Neural progenitor cell (in vitro differentiated cells): ENCODE results near the gene GOLGA3. TPM values are rescaled to one million over a fixed set of nuclear protein-coding genes. Genes with fewer than 3 reads are reported as not detected.

Experiments used
- DNase-seq: peaks from one replicate; pipeline ENCODE4 v3.0.0-alpha.2; 2016; ENCODE audit warnings: low spot score
- H2AFZ ChIP-seq: fragments of 200-600 bp; sonication (generic); replicated peaks from 2 replicates; pipeline ENCODE4 v1.6.1; 2016; ENCODE audit warnings: antibody characterized with exemption
- H3F3A ChIP-seq: fragments of 200-600 bp; sonication (generic); 2 replicates; pipeline ENCODE4 v1.6.1; 2016; ENCODE audit warnings: antibody characterized with exemption, low read depth
- H3K27ac ChIP-seq: fragments of 200-600 bp; sonication (generic); 2 replicates; pipeline ENCODE4 v1.5.1; 2016; ENCODE audit warnings: mild to moderate bottlenecking
- H3K27me3 ChIP-seq: fragments of 200-600 bp; sonication (generic); 2 replicates; pipeline ENCODE4 v1.6.1; 2016; ENCODE audit warnings: mild to moderate bottlenecking, moderate library complexity
- H3K36me3 ChIP-seq: fragments of 200-600 bp; sonication (generic); 2 replicates; pipeline ENCODE4 v1.5.1; 2016
- H3K4me1 ChIP-seq: fragments of 200-600 bp; sonication (generic); 2 replicates; pipeline ENCODE4 v1.6.1; 2016; ENCODE audit warnings: mixed run types
- H3K4me2 ChIP-seq: fragments of 200-600 bp; sonication (generic); 2 replicates; pipeline ENCODE4 v1.6.1; 2016
- H3K4me3 ChIP-seq: fragments of 200-600 bp; sonication (generic); 2 replicates; pipeline ENCODE4 v1.5.1; 2016
- H3K79me2 ChIP-seq: fragments of 200-600 bp; sonication (generic); 2 replicates; pipeline ENCODE4 v1.6.1; 2016; ENCODE audit warnings: low read depth
- H3K9ac ChIP-seq: fragments of 200-600 bp; sonication (generic); 2 replicates; pipeline ENCODE4 v1.6.1; 2016
- H3K9me3 ChIP-seq: fragments of 200-600 bp; sonication (generic); 2 replicates; pipeline ENCODE4 v1.5.1; 2016; ENCODE audit warnings: low read depth
- H4K20me1 ChIP-seq: fragments of 200-600 bp; sonication (generic); 2 replicates; pipeline ENCODE4 v1.6.1; 2016; ENCODE audit warnings: low read depth
- H3K27ac Mint-ChIP-seq: 3 replicates; pipeline ENCODE4 v1.8.0; 2021; ENCODE audit warnings: mixed read lengths
- H3K27me3 Mint-ChIP-seq: 2 replicates; pipeline ENCODE4 v1.8.0; 2022; ENCODE audit warnings: low read depth, mild to moderate bottlenecking, inconsistent platforms, moderate library complexity, mixed read lengths; ENCODE audit not compliant: insufficient read depth
- H3K36me3 Mint-ChIP-seq: 3 replicates; pipeline ENCODE4 v1.8.0; 2021; ENCODE audit warnings: mixed read lengths
- H3K4me1 Mint-ChIP-seq: 3 replicates; pipeline ENCODE4 v1.8.0; 2021; ENCODE audit warnings: mixed read lengths
- H3K4me3 Mint-ChIP-seq: 3 replicates; pipeline ENCODE4 v1.8.0; 2021; ENCODE audit warnings: mild to moderate bottlenecking, moderate library complexity, mixed read lengths
- H3K9me3 Mint-ChIP-seq: 3 replicates; pipeline ENCODE4 v1.8.0; 2020; ENCODE audit warnings: mixed read lengths
- EZH2 ChIP-seq: fragments of 200-600 bp; sonication (generic); IDR thresholded peaks from 2 replicates; pipeline ENCODE4 v1.6.1; 2017; ENCODE audit warnings: antibody characterized with exemption, mild to moderate bottlenecking, moderate library complexity
- EZH2phosphoT487 ChIP-seq: fragments of 200-600 bp; sonication (generic); IDR thresholded peaks from 2 replicates; pipeline ENCODE4 v1.6.1; 2017; ENCODE audit warnings: antibody characterized with exemption
- total RNA-seq: library from RNA; depleted of rRNA; stranded (reverse); fragments of >200 nt; gene quantifications from 2 replicates; pipeline ENCODE4 v1.2.3, GENCODE V29; 2015; ENCODE audit warnings: low replicate concordance
- TF ChIP-seq, protein P1 (sequence below): fragments of 200-600 bp; sonication (generic); IDR thresholded peaks from 2 replicates; pipeline ENCODE4 v1.5.1; 2017; ENCODE audit warnings: antibody characterized with exemption, mild to moderate bottlenecking

Gene GOLGA3
- total RNA-seq, 1 donor from 2014 or later = 8.5 TPM

DNA sequence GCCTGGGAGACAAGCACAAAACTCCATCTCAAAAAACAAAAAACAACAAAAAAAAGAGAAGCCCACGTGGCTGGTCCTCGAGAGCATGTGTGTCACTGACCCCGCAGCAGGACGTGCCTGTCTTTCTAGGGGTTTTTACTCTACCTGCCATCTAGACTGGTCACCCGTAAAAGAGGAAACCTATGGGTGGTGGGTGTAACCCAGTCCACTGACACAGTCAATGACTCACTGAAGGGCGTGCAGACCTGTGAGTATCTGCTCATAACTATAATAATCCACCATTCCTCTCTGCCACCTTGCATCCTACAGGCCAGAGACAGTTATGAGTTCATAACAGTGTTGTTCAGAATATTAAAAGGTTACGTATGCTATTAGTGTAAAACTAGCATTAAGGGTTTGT is 4.6 kb downstream of the GOLGA3 start:
- Mint-ChIP-seq H3K27me3 (peaks cover 3% of the 10 kb centered on the region), H3K27ac (no peak overlapping the region), H3K4me3 (no peak overlapping the region), H3K9me3 (no peaks in the 10 kb centered on the region), H3K4me1 (peaks cover 10% of the 10 kb centered on the region), H3K36me3 (peaks cover 15% of the 10 kb centered on the region)
- no peak overlapping the region for H3K27ac ChIP-seq
- no peak overlapping the region for H3K9ac ChIP-seq
- no peaks in the 10 kb centered on the region for H3F3A ChIP-seq
- no peaks in the 10 kb centered on the region for H3K4me1 ChIP-seq
- H3K27me3 ChIP-seq = no peaks in the 10 kb centered on the region
- H3K4me3 ChIP-seq = no peak overlapping the region
- H2AFZ ChIP-seq = no peak overlapping the region
- H3K9me3 ChIP-seq = no peaks in the 10 kb centered on the region
- no peak for DNase-seq
- H3K79me2 ChIP-seq = peaks cover 38% of the 10 kb centered on the region
- no peaks in the 10 kb centered on the region for H3K36me3 ChIP-seq
- H4K20me1 ChIP-seq = peaks cover 6% of the 10 kb centered on the region
- TF ChIP-seq, protein P1, sequence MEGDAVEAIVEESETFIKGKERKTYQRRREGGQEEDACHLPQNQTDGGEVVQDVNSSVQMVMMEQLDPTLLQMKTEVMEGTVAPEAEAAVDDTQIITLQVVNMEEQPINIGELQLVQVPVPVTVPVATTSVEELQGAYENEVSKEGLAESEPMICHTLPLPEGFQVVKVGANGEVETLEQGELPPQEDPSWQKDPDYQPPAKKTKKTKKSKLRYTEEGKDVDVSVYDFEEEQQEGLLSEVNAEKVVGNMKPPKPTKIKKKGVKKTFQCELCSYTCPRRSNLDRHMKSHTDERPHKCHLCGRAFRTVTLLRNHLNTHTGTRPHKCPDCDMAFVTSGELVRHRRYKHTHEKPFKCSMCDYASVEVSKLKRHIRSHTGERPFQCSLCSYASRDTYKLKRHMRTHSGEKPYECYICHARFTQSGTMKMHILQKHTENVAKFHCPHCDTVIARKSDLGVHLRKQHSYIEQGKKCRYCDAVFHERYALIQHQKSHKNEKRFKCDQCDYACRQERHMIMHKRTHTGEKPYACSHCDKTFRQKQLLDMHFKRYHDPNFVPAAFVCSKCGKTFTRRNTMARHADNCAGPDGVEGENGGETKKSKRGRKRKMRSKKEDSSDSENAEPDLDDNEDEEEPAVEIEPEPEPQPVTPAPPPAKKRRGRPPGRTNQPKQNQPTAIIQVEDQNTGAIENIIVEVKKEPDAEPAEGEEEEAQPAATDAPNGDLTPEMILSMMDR = no peak
- TF ChIP-seq EZH2 (no peak), EZH2phosphoT487 (no peak)
- H3K4me2 ChIP-seq = no peak overlapping the region

DNA sequence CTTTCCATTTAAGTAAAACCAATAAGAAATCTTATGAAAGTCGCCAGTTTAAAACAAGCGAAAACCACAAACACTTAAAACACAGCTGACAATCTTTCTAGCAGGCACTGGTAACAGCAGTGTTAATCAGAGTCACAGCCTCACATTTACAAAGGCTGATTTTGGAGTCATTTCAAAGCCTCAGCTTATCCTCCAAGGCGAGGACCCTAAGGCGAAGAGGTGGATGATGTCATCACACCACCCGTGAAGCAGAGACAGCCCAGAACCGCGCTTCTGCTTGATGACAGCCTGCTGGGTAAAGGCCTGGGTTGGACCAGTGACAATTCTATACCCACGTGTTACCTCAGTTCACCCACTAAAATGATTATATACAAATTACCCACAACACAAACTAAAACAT is 10.1 kb downstream of the GOLGA3 start:
- Histone ChIP-seq H3K9me3 (no peaks in the 10 kb centered on the region), H3K79me2 (no peaks in the 10 kb centered on the region), H4K20me1 (no peaks in the 10 kb centered on the region), H3K36me3 (no peaks in the 10 kb centered on the region), H3F3A (no peaks in the 10 kb centered on the region), H2AFZ (no peak overlapping the region), H3K4me1 (no peaks in the 10 kb centered on the region), H3K4me2 (no peak overlapping the region), H3K27me3 (no peaks in the 10 kb centered on the region), H3K4me3 (no peak overlapping the region), H3K27ac (no peak overlapping the region), H3K9ac (no peak overlapping the region)
- TF ChIP-seq EZH2phosphoT487 (no peak), EZH2 (no peak)
- TF ChIP-seq, protein P1 = no peak
- H3K27ac Mint-ChIP-seq = no peak overlapping the region
- no peaks in the 10 kb centered on the region for H3K4me1 Mint-ChIP-seq
- no peaks in the 10 kb centered on the region for H3K9me3 Mint-ChIP-seq
- DNase-seq = no peak
- H3K36me3 Mint-ChIP-seq = peaks cover 12% of the 10 kb centered on the region
- no peaks in the 10 kb centered on the region for H3K27me3 Mint-ChIP-seq
- no peak overlapping the region for H3K4me3 Mint-ChIP-seq

DNA sequence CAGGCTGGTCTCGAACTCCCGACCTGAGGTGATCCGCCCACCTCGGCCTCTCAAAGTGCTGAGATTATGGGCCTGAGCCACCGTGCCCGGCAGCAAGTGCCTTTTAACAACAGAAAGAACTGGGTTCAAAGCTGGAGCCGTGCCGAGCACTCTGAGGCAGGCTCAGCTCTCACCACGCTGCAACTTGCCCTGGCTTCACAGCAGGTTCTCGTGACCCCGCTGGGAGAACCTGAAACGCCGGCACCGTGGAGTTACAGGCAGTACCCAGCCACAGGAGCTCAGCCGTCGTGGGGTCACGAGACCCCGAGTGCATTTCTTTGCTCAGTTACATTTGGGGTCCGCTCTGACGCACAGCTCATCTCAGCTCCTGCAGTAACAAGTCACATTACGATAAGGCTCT is 14.4 kb downstream of the GOLGA3 start:
- no peaks in the 10 kb centered on the region for H3K27me3 Mint-ChIP-seq
- Histone ChIP-seq H3K9ac (no peak overlapping the region), H3K4me1 (no peaks in the 10 kb centered on the region), H3K27me3 (no peaks in the 10 kb centered on the region), H3F3A (no peaks in the 10 kb centered on the region), H3K36me3 (no peaks in the 10 kb centered on the region), H4K20me1 (no peaks in the 10 kb centered on the region), H2AFZ (no peak overlapping the region), H3K9me3 (no peaks in the 10 kb centered on the region), H3K4me3 (no peak overlapping the region), H3K4me2 (no peak overlapping the region), H3K27ac (no peak overlapping the region), H3K79me2 (no peaks in the 10 kb centered on the region)
- DNase-seq = no peak
- H3K4me3 Mint-ChIP-seq = no peak overlapping the region
- no peak for TF ChIP-seq EZH2phosphoT487
- TF ChIP-seq EZH2 = no peak
- TF ChIP-seq, protein P1 = no peak
- H3K9me3 Mint-ChIP-seq = peaks cover 6% of the 10 kb centered on the region
- H3K4me1 Mint-ChIP-seq = no peaks in the 10 kb centered on the region
- H3K27ac Mint-ChIP-seq = no peak overlapping the region
- peaks cover 38% of the 10 kb centered on the region for H3K36me3 Mint-ChIP-seq

DNA sequence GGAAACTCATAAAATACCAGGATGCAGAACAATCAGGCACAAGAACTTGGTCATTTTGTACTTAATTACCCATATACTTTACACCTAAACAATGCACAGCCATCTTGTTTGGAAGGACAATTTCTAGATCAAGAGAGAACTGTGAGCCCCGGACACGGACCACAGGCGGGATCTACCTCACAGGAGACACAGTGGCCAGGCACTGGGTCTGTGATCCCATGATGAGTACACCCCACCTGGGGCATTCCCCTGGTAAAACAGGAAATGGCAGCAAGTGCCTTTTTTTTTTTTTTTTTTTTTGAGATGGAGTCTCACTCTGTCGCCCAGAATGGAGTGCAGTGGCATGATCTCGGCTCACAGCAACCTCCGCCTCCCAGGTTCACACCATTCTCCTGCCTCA is 15.2 kb downstream of the GOLGA3 start:
- Histone ChIP-seq H3F3A (no peaks in the 10 kb centered on the region), H3K4me1 (no peaks in the 10 kb centered on the region), H2AFZ (no peak overlapping the region), H3K9ac (no peak overlapping the region), H4K20me1 (no peaks in the 10 kb centered on the region), H3K9me3 (no peaks in the 10 kb centered on the region), H3K27me3 (no peaks in the 10 kb centered on the region), H3K27ac (no peak overlapping the region), H3K79me2 (no peaks in the 10 kb centered on the region), H3K4me2 (no peak overlapping the region), H3K36me3 (no peaks in the 10 kb centered on the region), H3K4me3 (no peak overlapping the region)
- TF ChIP-seq EZH2 = no peak
- TF ChIP-seq, protein P1 = no peak
- TF ChIP-seq EZH2phosphoT487 = no peak
- no peak for DNase-seq
- Mint-ChIP-seq H3K9me3 (peaks cover 6% of the 10 kb centered on the region), H3K4me1 (no peaks in the 10 kb centered on the region), H3K36me3 (peaks cover 44% of the 10 kb centered on the region), H3K27ac (no peak overlapping the region), H3K27me3 (no peaks in the 10 kb centered on the region), H3K4me3 (no peak overlapping the region)
